GM12872 (cell line): ENCODE measurements around the gene RNF130.

ENCODE experiments used
- TF ChIP-seq, protein P1 (sequence below): IDR thresholded peaks from 3 replicates; pipeline ENCODE4 v1.5.1; 2011; ENCODE audit warnings: low read depth, mild to moderate bottlenecking, low read length, moderate library complexity; ENCODE audit not compliant: insufficient read depth

RNF130 gene

DNA sequence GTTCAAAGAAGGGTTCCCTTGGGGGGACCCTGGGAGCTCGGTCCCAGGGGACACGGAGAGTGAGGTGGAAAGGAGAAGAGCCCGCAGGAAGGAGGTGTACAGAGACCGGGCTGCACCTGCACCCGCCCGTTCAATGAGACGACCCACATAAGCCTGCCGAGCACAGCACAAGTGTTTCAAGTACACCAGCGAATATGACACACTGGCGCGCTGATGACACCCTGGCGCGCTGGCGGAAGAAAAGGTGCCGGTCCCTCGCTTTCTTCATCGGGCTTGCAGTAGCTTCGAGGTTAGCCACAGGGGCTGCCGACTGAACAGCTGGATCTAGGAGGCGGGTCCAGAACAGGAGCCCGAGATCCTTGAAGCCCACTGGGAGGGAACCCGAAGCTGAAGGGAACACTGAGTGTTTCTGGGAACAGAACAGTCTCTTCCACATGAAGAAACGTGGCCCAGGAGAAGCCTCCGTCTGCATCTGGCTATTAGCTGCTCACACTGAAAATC, 165.2 kb downstream of the RNF130 start:
- TF ChIP-seq, protein P1, sequence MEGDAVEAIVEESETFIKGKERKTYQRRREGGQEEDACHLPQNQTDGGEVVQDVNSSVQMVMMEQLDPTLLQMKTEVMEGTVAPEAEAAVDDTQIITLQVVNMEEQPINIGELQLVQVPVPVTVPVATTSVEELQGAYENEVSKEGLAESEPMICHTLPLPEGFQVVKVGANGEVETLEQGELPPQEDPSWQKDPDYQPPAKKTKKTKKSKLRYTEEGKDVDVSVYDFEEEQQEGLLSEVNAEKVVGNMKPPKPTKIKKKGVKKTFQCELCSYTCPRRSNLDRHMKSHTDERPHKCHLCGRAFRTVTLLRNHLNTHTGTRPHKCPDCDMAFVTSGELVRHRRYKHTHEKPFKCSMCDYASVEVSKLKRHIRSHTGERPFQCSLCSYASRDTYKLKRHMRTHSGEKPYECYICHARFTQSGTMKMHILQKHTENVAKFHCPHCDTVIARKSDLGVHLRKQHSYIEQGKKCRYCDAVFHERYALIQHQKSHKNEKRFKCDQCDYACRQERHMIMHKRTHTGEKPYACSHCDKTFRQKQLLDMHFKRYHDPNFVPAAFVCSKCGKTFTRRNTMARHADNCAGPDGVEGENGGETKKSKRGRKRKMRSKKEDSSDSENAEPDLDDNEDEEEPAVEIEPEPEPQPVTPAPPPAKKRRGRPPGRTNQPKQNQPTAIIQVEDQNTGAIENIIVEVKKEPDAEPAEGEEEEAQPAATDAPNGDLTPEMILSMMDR, result no peak

DNA sequence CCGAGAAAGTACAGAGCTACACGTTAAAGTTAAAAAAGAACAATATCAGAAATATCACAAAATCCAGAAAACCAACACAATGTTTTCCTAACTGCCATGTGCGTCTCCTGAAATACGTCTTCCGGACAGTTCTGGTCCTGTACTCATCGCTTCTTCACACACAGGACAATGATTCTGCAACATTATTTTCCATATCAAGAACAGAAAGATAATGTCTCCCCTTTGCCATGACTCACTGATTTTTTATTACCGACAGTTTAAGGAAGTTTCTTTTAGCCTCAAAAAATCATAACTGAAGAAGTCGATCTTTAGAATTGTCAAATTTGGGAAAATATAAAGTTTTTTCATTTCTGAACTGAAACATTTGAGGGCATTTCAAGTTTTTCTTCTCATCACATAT, 166.4 kb downstream of the RNF130 start:
- TF ChIP-seq, protein P1, result no peak
